NK-92 treated with Interleukin-12 subunit alpha and Interleukin-12 subunit beta, amount 100 ng/mL, for 24 hours (cell line): ENCODE data around the gene TAF10.
A peak's percentile ranks its signal among the peaks of the same experiment; 100 is the strongest.

Experiments
- DNase-seq: peaks from one replicate; lab custom pipeline; 2025; lab: John Stamatoyannopoulos, UW

Gene TAF10

GRCh38 chr11:6612213-6613041, at the start of gene TAF10:
Gene TAF10 (minus strand): TSS chr11:6612216. CDS start chr11:6612189, 27 bp downstream.
- DNase-seq, result peak; percentile 89

GRCh38 chr11:6660712-6661111, 48.7 kb upstream of the TAF10 start:
- no peak for DNase-seq

- no peak for DNase-seq
These were observed 46.6 kb upstream of the TAF10 start for GRCh38 chr11:6658647-6659046.

GRCh38 chr11:6657346-6657745, 45.3 kb upstream of the TAF10 start:
- DNase-seq, result no peak

- no peak for DNase-seq
These were observed 44.9 kb upstream of the TAF10 start for GRCh38 chr11:6656936-6657335.

GRCh38 chr11:6656584-6656915, 44.5 kb upstream of the TAF10 start:
- no peak for DNase-seq

GRCh38 chr11:6655790-6656583, 44.0 kb upstream of the TAF10 start, which contains the start of gene DCHS1:
Gene DCHS1 (minus strand): TSS chr11:6655809. CDS start chr11:6641613, 14,196 bp downstream.
- DNase-seq, result no peak

GRCh38 chr11:6655020-6655789, 43.2 kb upstream of the TAF10 start:
- no peak for DNase-seq

- no peak for DNase-seq
These were observed 42.4 kb upstream of the TAF10 start for GRCh38 chr11:6654281-6655019.

GRCh38 chr11:6653656-6654055, 41.6 kb upstream of the TAF10 start:
- no peak for DNase-seq

GRCh38 chr11:6653097-6653496, 41.1 kb upstream of the TAF10 start:
- no peak for DNase-seq

- DNase-seq, result no peak
These were observed 40.2 kb upstream of the TAF10 start for GRCh38 chr11:6652182-6652581.

GRCh38 chr11:6650980-6651379, 39.0 kb upstream of the TAF10 start:
- DNase-seq, result no peak

- DNase-seq, result no peak
These were observed 38.1 kb upstream of the TAF10 start for GRCh38 chr11:6650104-6650503.

- no peak for DNase-seq
These were observed 36.5 kb upstream of the TAF10 start for GRCh38 chr11:6648501-6648900.

- no peak for DNase-seq
These were observed 35.8 kb upstream of the TAF10 start for GRCh38 chr11:6647836-6648235.

- no peak for DNase-seq
These were observed 35.1 kb upstream of the TAF10 start for GRCh38 chr11:6646918-6647679.

- DNase-seq, result no peak
These were observed 34.5 kb upstream of the TAF10 start for GRCh38 chr11:6646576-6646917.

GRCh38 chr11:6646071-6646470, 34.1 kb upstream of the TAF10 start:
- no peak for DNase-seq

- DNase-seq, result no peak
These were observed 30.9 kb upstream of the TAF10 start for GRCh38 chr11:6642957-6643356.
